ENCODE data around the gene LITAFD. TPM values are rescaled to one million over a fixed set of nuclear protein-coding genes. Genes with fewer than 3 reads are reported as not detected.

The LITAFD gene
- total RNA-seq, 1 donor from 2014 or later = not detected

GRCh38 chr16:8893426-8893825, 11.3 kb downstream of the LITAFD start:
- Histone ChIP-seq H3K36me3 (ENCODE audit: control insufficient read depth, insufficient read depth, low read length) (peaks cover 28% of the 10 kb centered on the region), H3K4me3 (ENCODE audit: low read depth, low read length) (no peak overlapping the region), H3K27me3 (ENCODE audit: control insufficient read depth, insufficient read depth, low read length) (no peaks in the 10 kb centered on the region)
- TF ChIP-seq CTCF (IDR thresholded peaks at IDR 0.05; ENCODE audit: insufficient read depth, low read length, severe bottlenecking) = no peak
- no peak for FAIRE-seq
- no peak for DNase-seq (ENCODE audit: low read depth)

GRCh38 chr16:8893976-8894690, 12.0 kb downstream of the LITAFD start:
- no peak for TF ChIP-seq CTCF (IDR thresholded peaks at IDR 0.05; ENCODE audit: insufficient read depth, low read length, severe bottlenecking)
- FAIRE-seq (no peak), DNase-seq (ENCODE audit: low read depth) (no peak)
- Histone ChIP-seq H3K36me3 (ENCODE audit: control insufficient read depth, insufficient read depth, low read length) (peaks cover 32% of the 10 kb centered on the region), H3K27me3 (ENCODE audit: control insufficient read depth, insufficient read depth, low read length) (no peaks in the 10 kb centered on the region), H3K4me3 (ENCODE audit: low read depth, low read length) (no peak overlapping the region)

GRCh38 chr16:8894736-8895334, 12.7 kb downstream of the LITAFD start:
- no peaks in the 10 kb centered on the region for H3K27me3 ChIP-seq (ENCODE audit: control insufficient read depth, insufficient read depth, low read length)
- H3K36me3 ChIP-seq (ENCODE audit: control insufficient read depth, insufficient read depth, low read length) = peaks cover 34% of the 10 kb centered on the region
- no peak for DNase-seq (ENCODE audit: low read depth)
- TF ChIP-seq CTCF (IDR thresholded peaks at IDR 0.05; ENCODE audit: insufficient read depth, low read length, severe bottlenecking) = no peak
- no peak for FAIRE-seq
- no peak overlapping the region for H3K4me3 ChIP-seq (ENCODE audit: low read depth, low read length)

DNA sequence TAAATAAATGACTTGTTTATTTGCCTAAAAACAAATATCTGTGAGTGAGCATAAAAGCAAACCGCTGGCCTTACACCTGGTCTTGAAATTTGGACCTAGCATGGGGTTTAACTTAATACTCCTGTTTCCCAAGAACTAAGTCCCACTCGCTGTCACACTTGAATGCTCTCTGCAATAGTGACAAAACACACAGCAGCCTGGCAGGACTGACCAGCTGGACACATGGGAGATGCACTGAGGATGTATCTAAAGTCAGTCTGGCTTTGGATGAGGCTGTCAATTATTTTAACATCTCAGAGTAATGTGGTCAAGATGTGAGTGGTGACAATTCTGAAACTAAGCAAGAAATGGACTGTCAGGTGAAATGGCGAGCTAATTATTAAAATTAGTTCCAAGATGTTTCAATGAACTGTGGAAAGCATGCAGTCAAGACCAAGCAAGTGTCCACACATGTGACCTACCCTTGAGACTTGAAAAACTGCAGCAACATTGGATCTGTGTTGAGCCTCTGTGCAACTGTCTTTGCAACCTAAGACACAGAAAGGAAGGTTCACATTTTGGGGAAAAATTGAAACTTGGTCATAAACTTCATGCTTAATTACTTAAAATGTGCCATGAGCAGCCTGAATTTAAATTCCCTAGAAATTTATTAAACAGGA, 16.6 kb downstream of the LITAFD start:
- no peak overlapping the region for H3K4me3 ChIP-seq (ENCODE audit: low read depth, low read length)
- H3K36me3 ChIP-seq (ENCODE audit: control insufficient read depth, insufficient read depth, low read length) = peaks cover 46% of the 10 kb centered on the region
- no peaks in the 10 kb centered on the region for H3K27me3 ChIP-seq (ENCODE audit: control insufficient read depth, insufficient read depth, low read length)
- FAIRE-seq (no peak), DNase-seq (ENCODE audit: low read depth) (no peak)
- TF ChIP-seq CTCF (IDR thresholded peaks at IDR 0.05; ENCODE audit: insufficient read depth, low read length, severe bottlenecking) = no peak

DNA sequence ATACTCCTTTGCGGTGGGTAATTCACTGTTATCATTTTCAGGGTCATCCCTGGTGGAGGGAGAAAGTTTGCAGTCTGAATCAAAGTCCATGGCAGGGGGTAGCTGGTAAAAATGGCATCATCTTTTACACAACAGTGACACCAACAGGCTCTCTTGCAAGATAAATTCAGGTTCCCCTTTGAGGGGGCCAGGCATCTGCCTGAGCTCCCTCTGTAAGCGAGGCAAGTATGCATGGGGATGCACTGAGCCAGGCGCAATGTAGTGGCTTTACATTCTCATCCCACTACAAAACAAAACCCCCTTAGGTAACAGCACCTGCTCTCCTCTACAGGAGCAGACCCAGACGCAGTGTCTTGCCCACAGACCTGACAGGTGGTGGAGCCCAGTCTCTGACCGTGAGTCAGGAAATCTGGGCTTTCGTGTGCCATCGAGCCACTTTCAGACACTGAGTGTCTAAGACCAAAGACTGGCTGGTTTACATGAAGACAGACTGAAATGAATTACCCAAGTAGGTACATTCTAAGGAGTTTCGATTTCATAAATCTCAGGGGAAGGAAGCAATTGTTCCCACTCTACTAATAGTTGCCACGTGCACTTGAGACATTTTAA, 17.7 kb downstream of the LITAFD start:
- peaks cover 46% of the 10 kb centered on the region for H3K36me3 ChIP-seq (ENCODE audit: control insufficient read depth, insufficient read depth, low read length)

More for the DNA sequence above, 17.7 kb downstream of the LITAFD start:
- DNase-seq (ENCODE audit: low read depth) (no peak), FAIRE-seq (no peak)
- no peak for TF ChIP-seq CTCF (IDR thresholded peaks at IDR 0.05; ENCODE audit: insufficient read depth, low read length, severe bottlenecking)
- Histone ChIP-seq H3K27me3 (ENCODE audit: control insufficient read depth, insufficient read depth, low read length) (no peaks in the 10 kb centered on the region), H3K4me3 (ENCODE audit: low read depth, low read length) (no peak overlapping the region)

Measured in bronchial epithelial cell (primary cell).